GM13977 (cell line): ENCODE results near the gene SCFD1.

Experiments used
- DNase-seq: peaks from one replicate; pipeline ENCODE4 v3.0.0; 2012; ENCODE audit warnings: low spot score
- in situ Hi-C: fragments of 300-500 bp; cut with MboI; formaldehyde crosslinking; loops from one replicate; pipeline ENCODE4 v1.12.0; 2022; ENCODE audit warnings: low sequenced_read_pairs, low pct_unique_long_range_greater_than_20kb, mixed read lengths, inconsistent platforms; ENCODE audit not compliant: unreplicated experiment
- TF ChIP-seq, protein P1 (sequence below): IDR thresholded peaks from 2 replicates; pipeline ENCODE4 v1.5.1; 2012; ENCODE audit warnings: mild to moderate bottlenecking, control low read depth; ENCODE audit not compliant: insufficient read depth; ENCODE audit errors: extremely low read depth, missing control alignments

The SCFD1 gene

DNA sequence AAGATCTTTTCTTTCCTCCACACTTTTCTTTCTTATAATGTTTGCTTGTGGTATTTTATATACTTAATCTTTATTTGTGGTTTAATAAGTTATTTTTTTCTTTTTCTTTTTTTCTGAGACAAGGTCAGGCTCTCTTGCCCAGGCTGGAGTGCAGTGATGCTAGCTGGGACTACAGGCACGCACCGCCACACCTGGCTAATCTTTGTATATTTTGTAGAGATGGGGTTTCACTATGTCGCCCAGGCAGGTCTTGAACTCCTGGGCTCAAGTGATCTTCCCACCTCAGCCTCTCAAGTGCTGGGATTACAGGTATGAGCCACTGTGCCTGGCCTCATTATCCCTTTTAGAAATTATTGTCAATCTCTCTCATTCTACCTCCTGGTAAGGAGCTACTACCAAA is 87.1 kb downstream of the SCFD1 start:
- in situ Hi-C loops: no loop called here
- DNase-seq: no peak
- TF ChIP-seq, protein P1, sequence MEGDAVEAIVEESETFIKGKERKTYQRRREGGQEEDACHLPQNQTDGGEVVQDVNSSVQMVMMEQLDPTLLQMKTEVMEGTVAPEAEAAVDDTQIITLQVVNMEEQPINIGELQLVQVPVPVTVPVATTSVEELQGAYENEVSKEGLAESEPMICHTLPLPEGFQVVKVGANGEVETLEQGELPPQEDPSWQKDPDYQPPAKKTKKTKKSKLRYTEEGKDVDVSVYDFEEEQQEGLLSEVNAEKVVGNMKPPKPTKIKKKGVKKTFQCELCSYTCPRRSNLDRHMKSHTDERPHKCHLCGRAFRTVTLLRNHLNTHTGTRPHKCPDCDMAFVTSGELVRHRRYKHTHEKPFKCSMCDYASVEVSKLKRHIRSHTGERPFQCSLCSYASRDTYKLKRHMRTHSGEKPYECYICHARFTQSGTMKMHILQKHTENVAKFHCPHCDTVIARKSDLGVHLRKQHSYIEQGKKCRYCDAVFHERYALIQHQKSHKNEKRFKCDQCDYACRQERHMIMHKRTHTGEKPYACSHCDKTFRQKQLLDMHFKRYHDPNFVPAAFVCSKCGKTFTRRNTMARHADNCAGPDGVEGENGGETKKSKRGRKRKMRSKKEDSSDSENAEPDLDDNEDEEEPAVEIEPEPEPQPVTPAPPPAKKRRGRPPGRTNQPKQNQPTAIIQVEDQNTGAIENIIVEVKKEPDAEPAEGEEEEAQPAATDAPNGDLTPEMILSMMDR: no peak

DNA sequence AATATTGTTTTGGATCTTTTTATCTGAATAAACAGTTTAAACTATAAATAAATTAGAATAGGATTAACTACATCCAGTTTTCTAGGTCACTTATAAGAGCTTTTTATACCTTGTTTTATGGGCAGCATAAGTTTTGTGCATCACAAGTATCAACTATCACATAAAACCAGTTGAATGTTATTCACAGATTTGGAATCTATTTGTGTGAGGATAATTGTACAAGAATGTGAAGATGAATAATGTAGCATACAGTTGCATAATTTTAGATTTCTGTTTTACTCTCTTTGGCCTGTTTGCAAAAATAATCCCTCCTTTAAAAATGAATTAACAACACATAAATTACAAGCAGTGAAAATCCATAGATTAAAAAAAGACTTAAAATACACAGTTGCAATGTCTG is 88.8 kb downstream of the SCFD1 start:
- TF ChIP-seq, protein P1: no peak
- in situ Hi-C loops: no loop called here
- DNase-seq: no peak

DNA sequence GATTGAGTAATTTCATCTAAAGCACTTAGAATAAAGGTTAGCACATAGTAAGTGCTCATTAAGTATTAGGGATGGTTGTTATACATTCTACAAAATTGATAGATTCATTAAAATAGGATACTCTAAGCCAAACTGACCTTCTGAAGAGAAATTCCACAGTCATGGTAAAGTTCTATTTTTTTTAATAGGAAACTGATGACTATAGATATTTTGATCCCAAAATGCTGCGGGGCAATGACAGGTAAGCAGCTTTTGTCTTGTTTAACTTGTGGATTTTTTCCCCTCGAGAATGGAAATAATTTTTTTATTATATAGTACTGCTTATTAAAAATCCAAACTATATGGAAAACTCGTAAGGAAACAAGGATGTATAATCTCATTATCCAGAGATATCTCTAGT is 97.0 kb downstream of the SCFD1 start:
- in situ Hi-C loops: no loop called here
- TF ChIP-seq, protein P1: no peak
- no peak for DNase-seq

DNA sequence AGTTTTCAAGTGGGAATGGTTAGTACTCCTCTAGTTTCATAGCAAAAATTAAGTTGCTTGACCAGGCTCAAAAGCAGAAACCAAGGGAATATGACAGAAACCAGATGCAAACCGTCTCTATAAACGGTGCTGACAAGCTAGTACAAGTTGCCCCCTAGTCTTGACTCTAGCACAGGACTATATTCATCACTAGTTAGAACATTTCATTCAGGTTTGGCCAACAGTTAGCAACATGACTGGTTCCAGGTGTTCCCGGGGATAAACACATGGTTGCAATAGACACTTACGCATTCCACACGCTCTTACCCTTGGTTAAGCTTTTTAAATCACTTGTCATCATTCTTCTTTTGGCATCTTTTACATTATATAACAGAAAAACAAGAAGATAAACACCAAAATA is 103.6 kb downstream of the SCFD1 start:
- in situ Hi-C loops: no loop called here
- TF ChIP-seq, protein P1: no peak

DNA sequence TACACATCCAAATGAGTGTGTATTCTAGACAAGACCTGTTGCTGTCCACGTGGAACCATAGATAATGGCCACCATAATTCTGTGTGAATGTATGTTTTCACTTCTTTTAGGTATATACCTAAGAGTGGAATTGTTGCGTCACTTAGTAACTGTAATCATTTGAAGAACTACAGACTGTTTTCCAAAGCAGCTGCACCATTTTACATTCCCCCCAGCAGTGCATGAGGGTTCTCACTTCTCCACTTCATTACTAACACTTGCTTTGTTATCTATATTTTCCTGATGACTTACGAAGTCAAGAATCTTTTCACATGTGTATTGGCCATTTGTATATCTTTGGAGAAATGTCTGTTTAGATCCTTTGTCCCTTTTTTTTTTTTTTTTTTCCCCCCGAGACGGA is 106.4 kb downstream of the SCFD1 start:
- TF ChIP-seq, protein P1: no peak
- in situ Hi-C loops: no loop called here
- DNase-seq: no peak

More for the DNA sequence above, 103.6 kb downstream of the SCFD1 start:
- DNase-seq: no peak

DNA sequence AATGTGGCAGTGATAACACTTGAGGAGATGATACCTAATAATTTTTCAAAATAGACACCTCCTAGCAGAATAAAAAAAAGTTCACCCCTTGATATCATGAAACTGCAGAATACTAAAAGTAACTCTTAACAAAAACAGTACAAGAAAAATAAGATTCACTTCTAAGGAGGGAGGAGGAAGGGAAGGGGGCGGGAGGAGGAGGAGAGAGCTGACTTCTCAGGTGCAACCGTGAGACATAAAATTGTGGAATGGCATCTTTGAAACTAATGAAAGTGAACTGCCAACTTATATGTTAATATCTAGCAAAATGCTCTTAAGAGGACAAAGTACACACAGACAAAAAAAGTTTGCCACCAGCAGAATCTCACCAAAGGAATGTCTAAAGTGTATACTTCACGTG is 115.8 kb downstream of the SCFD1 start:
- DNase-seq: no peak
- TF ChIP-seq, protein P1: no peak
- in situ Hi-C loops: no loop called here

DNA sequence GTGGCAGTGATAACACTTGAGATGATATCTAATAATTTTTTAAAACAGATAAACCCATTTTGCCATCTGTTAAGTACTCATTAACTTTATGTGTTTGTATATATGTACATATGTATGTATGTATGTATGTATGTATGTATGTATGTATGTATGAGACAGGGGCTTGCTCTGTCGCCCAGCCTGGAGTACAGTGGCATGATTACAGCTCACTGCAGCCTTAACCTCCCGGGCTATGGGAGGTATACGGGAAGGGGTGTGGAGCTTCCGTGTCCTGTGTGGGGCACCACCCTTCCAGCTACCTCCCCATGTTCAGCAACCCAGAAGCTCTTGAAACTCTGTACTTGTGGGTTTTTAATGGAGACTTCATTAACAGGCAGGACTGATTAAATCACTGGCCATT is 116.9 kb downstream of the SCFD1 start:
- DNase-seq: no peak
- in situ Hi-C loops: no loop called here
- TF ChIP-seq, protein P1: no peak
